Trophoblast cell (in vitro differentiated cells and primary cell): Measurements from ENCODE around the gene IFRD2.

Experiments used
- DNase-seq, 2 donors: peaks; one replicate each; pipeline ENCODE4 v3.0.0-alpha.2; 2016
- H2AFZ ChIP-seq: 2 replicates; pipeline ENCODE4 v1.6.1; 2013; ENCODE audit warnings: low read length, moderate library complexity, mild to moderate bottlenecking; ENCODE audit not compliant: insufficient read depth, poor library complexity
- H2AK5ac ChIP-seq: 2 replicates; pipeline ENCODE4 v1.6.1; 2013; ENCODE audit warnings: mild to moderate bottlenecking, low read length
- H2BK120ac ChIP-seq: 2 replicates; pipeline ENCODE4 v1.6.1; 2013; ENCODE audit warnings: low read length, mild to moderate bottlenecking, moderate library complexity; ENCODE audit not compliant: insufficient read depth, poor library complexity
- H2BK12ac ChIP-seq: 2 replicates; pipeline ENCODE4 v1.6.1; 2013; ENCODE audit warnings: mild to moderate bottlenecking, low read length, moderate library complexity
- H2BK5ac ChIP-seq: 2 replicates; pipeline ENCODE4 v1.6.1; 2013; ENCODE audit warnings: low read length, low read depth, moderate library complexity, mild to moderate bottlenecking; ENCODE audit not compliant: poor library complexity
- H3K14ac ChIP-seq: 2 replicates; pipeline ENCODE4 v1.6.1; 2013; ENCODE audit warnings: mild to moderate bottlenecking, low read length
- H3K18ac ChIP-seq: 2 replicates; pipeline ENCODE4 v1.6.1; 2013; ENCODE audit warnings: mild to moderate bottlenecking, low read length
- H3K23ac ChIP-seq: 2 replicates; pipeline ENCODE4 v1.6.1; 2013; ENCODE audit warnings: low read length
- H3K27ac ChIP-seq: 2 replicates; pipeline ENCODE4 v1.5.1; 2013; ENCODE audit warnings: low read depth, mild to moderate bottlenecking, inconsistent platforms, low read length, moderate library complexity
- H3K27me3 ChIP-seq: 2 replicates; pipeline ENCODE4 v1.6.1; 2013; ENCODE audit warnings: inconsistent platforms, mild to moderate bottlenecking, low read length, moderate library complexity; ENCODE audit not compliant: insufficient read depth
- H3K36me3 ChIP-seq, 2 experiments: 1 replicate in 1 of 2; 2 replicates in 1 of 2; pipeline ENCODE4 v1.6.1; 2013; ENCODE audit warnings: low read length in 2 of 2, mild to moderate bottlenecking in 2 of 2, moderate library complexity in 1 of 2; ENCODE audit not compliant: insufficient read depth in 2 of 2, control insufficient read depth in 1 of 2
- H3K4ac ChIP-seq: 2 replicates; pipeline ENCODE4 v1.6.1; 2013; ENCODE audit warnings: low read depth, mild to moderate bottlenecking, low read length, moderate library complexity
- H3K4me1 ChIP-seq, 2 experiments: 1 replicate in 1 of 2; 2 replicates in 1 of 2; pipeline ENCODE4 v1.6.1; 2013; ENCODE audit warnings: low read length in 2 of 2, mild to moderate bottlenecking in 2 of 2, moderate library complexity in 1 of 2; ENCODE audit not compliant: insufficient read depth in 2 of 2, control insufficient read depth in 1 of 2
- H3K4me2 ChIP-seq: 2 replicates; pipeline ENCODE4 v1.6.1; 2013; ENCODE audit warnings: inconsistent platforms, mild to moderate bottlenecking, low read length, moderate library complexity
- H3K4me3 ChIP-seq: 2 replicates; pipeline ENCODE4 v1.5.1; 2013; ENCODE audit warnings: mild to moderate bottlenecking, low read depth, low read length, inconsistent platforms
- H3K79me1 ChIP-seq: one replicate; pipeline ENCODE4 v1.6.1; 2013; ENCODE audit warnings: low read length
- H3K79me2 ChIP-seq: 2 replicates; pipeline ENCODE4 v1.6.1; 2013; ENCODE audit warnings: low read length, mild to moderate bottlenecking; ENCODE audit not compliant: control insufficient read depth, insufficient read depth, poor library complexity
- H3K9ac ChIP-seq: 2 replicates; pipeline ENCODE4 v1.6.1; 2013; ENCODE audit warnings: mild to moderate bottlenecking, low read length
- H3K9me3 ChIP-seq: 2 replicates; pipeline ENCODE4 v1.6.1; 2013; ENCODE audit warnings: low read depth, mild to moderate bottlenecking, control low read depth, inconsistent platforms, low read length; ENCODE audit not compliant: insufficient read depth
- H4K12ac ChIP-seq: 2 replicates; pipeline ENCODE4 v1.6.1; 2013; ENCODE audit warnings: low read depth, mild to moderate bottlenecking, low read length, moderate library complexity
- H4K8ac ChIP-seq: 2 replicates; pipeline ENCODE4 v1.6.1; 2013; ENCODE audit warnings: low read depth, mild to moderate bottlenecking, low read length, moderate library complexity
- H4K91ac ChIP-seq: one replicate; pipeline ENCODE4 v1.6.1; 2013; ENCODE audit warnings: low read depth, mild to moderate bottlenecking, low read length, moderate library complexity
- WGBS: extraction: QIAGEN DNeasy Blood & Tissue Kit; methylation state at CpG from one replicate; pipeline ENCODE4 v1.1.7; 2013; ENCODE audit warnings: missing lambda C conversion rate; ENCODE audit not compliant: insufficient read length, insufficient coverage; ENCODE audit errors: extremely low coverage; 5-methylcytosine and 5-hydroxymethylcytosine counted together

IFRD2 gene

DNA sequence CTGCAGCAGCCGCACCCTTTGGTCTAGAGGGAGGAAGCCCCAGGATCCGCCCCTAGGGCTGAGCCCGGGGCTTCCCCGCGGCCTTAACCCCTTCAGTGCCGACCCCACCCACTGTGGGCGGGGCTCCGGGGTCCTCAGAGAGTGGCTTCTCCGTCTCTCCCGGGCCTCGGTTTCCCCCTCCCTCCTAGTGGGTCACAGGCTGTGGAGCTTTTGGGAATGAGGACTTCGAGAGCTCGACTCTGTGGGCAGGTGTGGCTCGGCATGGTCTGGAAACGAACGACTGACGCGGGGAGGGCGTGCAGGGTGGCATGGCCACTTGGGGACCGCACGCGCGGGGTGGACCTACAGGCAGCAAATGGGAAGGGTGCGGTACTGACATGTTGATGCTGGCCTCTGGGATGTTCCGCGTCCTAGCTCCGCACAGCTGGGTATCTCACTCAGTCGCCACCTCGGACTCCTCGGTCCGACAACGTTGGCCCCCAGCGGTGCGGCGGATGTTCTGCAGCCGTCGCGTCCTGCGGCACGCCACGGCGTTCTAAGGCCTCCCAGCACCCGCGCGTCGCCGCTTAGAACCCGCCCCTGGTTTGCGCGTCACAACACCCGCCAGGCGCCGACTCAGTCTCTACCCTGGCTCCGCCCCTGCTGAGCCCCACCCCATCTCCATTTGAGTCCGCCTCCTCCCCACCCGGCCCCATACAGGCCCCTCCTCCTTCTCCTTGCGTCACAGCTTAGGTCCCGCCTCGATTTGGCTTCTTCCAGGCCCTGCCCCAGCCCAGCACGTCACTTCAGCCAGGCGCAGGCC is 6.8 kb upstream of the IFRD2 start, which contains the start of the genes HYAL3 and NAA80:
Gene HYAL3 (minus strand): TSS at position 570 of the 802 bp plus-strand sequence. CDS start 3,803 bp downstream, outside the sequence.
Gene NAA80 (minus strand): TSS at position 570 of the 802 bp plus-strand sequence. CDS start 1,942 bp downstream, outside the sequence.
- Histone ChIP-seq H2AK5ac (peak within 1 kb of the TSS; percentile 81), H3K4me2 (peak within 1 kb of the TSS; percentile 75), H2BK5ac (peak within 1 kb of the TSS; percentile 37), H3K27me3 (no peaks in the 10 kb centered on the region), H3K79me2 (peaks cover 3% of the 10 kb centered on the region), H3K23ac (no peak within 1 kb of the TSS), H4K12ac (peak within 1 kb of the TSS; percentile 31), H3K9me3 (peaks cover 2% of the 10 kb centered on the region), H2BK12ac (peak within 1 kb of the TSS; percentile 74), H3K79me1 (peaks cover 24% of the 10 kb centered on the region), H3K14ac (peak within 1 kb of the TSS; percentile 83), H2BK120ac (peak within 1 kb of the TSS; percentile 65), H4K8ac (peak within 1 kb of the TSS; percentile 82), H3K4ac (peak within 1 kb of the TSS; percentile 14), H3K36me3 (peaks cover 4 to 5% of the 10 kb centered on the region in 2 experiments), H4K91ac (peak within 1 kb of the TSS; percentile 90), H3K4me1 (peaks cover 19 to 24% of the 10 kb centered on the region in 2 experiments), H3K27ac (peak within 1 kb of the TSS; percentile 69), H3K4me3 (peak within 1 kb of the TSS; percentile 85), H2AFZ (peak within 1 kb of the TSS; percentile 66), H3K9ac (peak within 1 kb of the TSS; percentile 73), H3K18ac (peak within 1 kb of the TSS; percentile 49)
- peak; percentile 99 for DNase-seq
- no CpG with 5 or more reads among the region's 61 CpGs for WGBS

DNA sequence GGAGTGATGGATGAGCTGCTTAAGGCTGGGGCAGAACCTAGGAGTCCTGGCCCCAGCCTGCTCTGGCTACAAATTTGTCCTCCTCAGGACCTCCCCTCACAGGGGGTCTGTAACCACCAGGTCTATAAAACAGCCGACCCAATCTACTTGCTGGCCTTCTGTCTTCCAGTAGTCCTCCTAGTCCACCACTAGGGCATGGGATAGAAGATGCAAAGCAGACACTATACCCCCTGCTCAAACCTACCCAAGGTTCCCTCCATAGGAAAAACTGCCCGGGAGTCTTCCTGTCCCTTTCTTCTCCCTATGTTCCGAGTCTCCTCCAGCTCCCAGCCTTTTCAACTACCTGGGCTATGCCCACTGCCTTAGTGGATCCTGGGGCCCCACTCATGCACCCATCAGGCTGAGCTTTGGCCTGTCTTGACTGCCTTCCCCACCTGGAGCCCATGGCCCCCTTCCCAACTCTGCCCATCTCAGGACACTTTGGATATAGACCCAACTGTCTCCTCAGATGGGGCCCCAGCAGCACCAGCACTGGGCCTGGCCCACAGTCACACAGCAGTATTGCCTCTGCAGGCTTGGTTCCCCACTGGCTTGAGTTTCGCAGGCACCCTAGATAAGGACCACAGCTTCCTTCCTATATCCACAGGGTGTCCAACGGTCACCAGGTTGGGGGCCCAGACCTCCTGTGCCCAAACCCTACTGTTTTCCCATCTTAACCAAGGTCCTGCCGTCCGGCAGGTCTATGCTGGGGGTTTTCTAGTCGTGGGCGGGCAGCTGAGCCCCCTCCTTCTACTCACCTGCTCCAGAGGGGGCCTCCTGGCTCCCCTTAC is 5.9 kb upstream of the IFRD2 start:
- peak overlapping the region; percentile 16 for H2AK5ac ChIP-seq
- no peak for DNase-seq
- no peaks in the 10 kb centered on the region for H3K9me3 ChIP-seq
- H3K4me2 ChIP-seq = peak overlapping the region; percentile 75
- peak overlapping the region; percentile 90 for H4K91ac ChIP-seq
- peaks cover 4 to 5% of the 10 kb centered on the region in 2 experiments for H3K36me3 ChIP-seq
- H4K8ac ChIP-seq = peak overlapping the region; percentile 82
- H3K18ac ChIP-seq = peak overlapping the region; percentile 1
- H2AFZ ChIP-seq = no peak overlapping the region
- no peak overlapping the region for H2BK5ac ChIP-seq
- peaks cover 15 to 19% of the 10 kb centered on the region in 2 experiments for H3K4me1 ChIP-seq
- H3K79me1 ChIP-seq = peaks cover 21% of the 10 kb centered on the region
- no peak overlapping the region for H2BK120ac ChIP-seq
- WGBS = no CpG with 5 or more reads among the region's 9 CpGs
- H3K79me2 ChIP-seq = peaks cover 3% of the 10 kb centered on the region
- no peak overlapping the region for H2BK12ac ChIP-seq
- peak overlapping the region; percentile 17 for H3K14ac ChIP-seq
- H4K12ac ChIP-seq = no peak overlapping the region
- H3K4ac ChIP-seq = no peak overlapping the region
- H3K27me3 ChIP-seq = no peaks in the 10 kb centered on the region
- H3K27ac ChIP-seq = no peak overlapping the region
- no peak overlapping the region for H3K9ac ChIP-seq
- no peak overlapping the region for H3K23ac ChIP-seq
- H3K4me3 ChIP-seq = peak overlapping the region; percentile 85

GRCh38 chr3:50297384-50297775 is 5.2 kb upstream of the IFRD2 start:
- H3K27me3 ChIP-seq = no peaks in the 10 kb centered on the region
- WGBS = no CpG with 5 or more reads among the region's 2 CpGs
- H3K14ac ChIP-seq = no peak overlapping the region
- no peak overlapping the region for H2BK12ac ChIP-seq
- no peak overlapping the region for H2BK120ac ChIP-seq
- H4K8ac ChIP-seq = no peak overlapping the region
- H4K12ac ChIP-seq = no peak overlapping the region
- H3K36me3 ChIP-seq = peaks cover 4 to 5% of the 10 kb centered on the region in 2 experiments
- H3K4me1 ChIP-seq = peaks cover 15 to 19% of the 10 kb centered on the region in 2 experiments
- H3K27ac ChIP-seq = no peak overlapping the region
- H3K4me2 ChIP-seq = no peak overlapping the region
- peaks cover 21% of the 10 kb centered on the region for H3K79me1 ChIP-seq
- no peak overlapping the region for H3K23ac ChIP-seq
- H3K9me3 ChIP-seq = no peaks in the 10 kb centered on the region
- H2AFZ ChIP-seq = no peak overlapping the region
- H4K91ac ChIP-seq = no peak overlapping the region
- H3K79me2 ChIP-seq = peaks cover 3% of the 10 kb centered on the region
- no peak overlapping the region for H3K18ac ChIP-seq
- no peak for DNase-seq
- no peak overlapping the region for H3K4me3 ChIP-seq
- no peak overlapping the region for H2BK5ac ChIP-seq
- H2AK5ac ChIP-seq = no peak overlapping the region
- H3K9ac ChIP-seq = no peak overlapping the region
- H3K4ac ChIP-seq = no peak overlapping the region

DNA sequence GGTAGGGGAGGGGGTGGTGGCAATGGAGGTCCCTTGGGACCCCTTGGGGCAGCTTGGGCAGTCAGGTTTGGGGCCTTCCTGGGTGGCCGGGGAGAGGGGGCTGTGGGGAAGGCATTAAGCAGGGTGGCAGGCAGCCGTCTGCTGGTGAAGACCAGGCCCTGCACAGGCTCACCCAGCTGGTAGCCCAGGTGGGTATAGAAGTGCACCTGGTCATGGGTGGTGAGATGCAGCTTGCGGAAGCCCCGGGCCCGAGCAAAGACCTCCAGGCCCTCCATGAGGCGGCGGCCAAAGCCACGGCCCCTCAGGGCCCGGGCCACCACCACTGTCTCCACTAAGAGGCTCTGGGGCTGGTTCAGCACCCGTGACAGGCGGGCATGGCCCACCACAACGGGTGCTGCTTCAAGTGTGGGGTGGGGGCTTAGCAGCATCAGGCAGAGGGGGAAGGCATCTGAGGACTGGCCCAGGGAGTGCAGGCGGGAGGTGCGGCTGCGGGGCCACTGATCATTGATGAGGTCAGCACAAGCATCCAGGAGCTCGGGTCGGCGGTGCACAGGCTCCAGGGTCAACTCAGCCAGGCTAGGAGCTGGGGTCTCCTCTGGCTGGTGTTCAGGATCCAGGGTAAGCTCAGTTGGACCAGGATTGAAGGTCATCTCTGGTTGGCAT is 4.6 kb upstream of the IFRD2 start:
- no peak overlapping the region for H4K8ac ChIP-seq
- no peak overlapping the region for H3K27ac ChIP-seq
- peaks cover 4 to 5% of the 10 kb centered on the region in 2 experiments for H3K36me3 ChIP-seq
- no peak for DNase-seq
- H4K91ac ChIP-seq = no peak overlapping the region
- H2BK5ac ChIP-seq = no peak overlapping the region
- no peak overlapping the region for H2AK5ac ChIP-seq
- H3K4me3 ChIP-seq = no peak overlapping the region
- H3K27me3 ChIP-seq = no peaks in the 10 kb centered on the region
- no peak overlapping the region for H3K4me2 ChIP-seq
- no peak overlapping the region for H3K4ac ChIP-seq
- H3K79me2 ChIP-seq = peaks cover 4% of the 10 kb centered on the region
- no peak overlapping the region for H4K12ac ChIP-seq
- H3K23ac ChIP-seq = no peak overlapping the region
- no peak overlapping the region for H3K9ac ChIP-seq
- H3K79me1 ChIP-seq = peaks cover 24% of the 10 kb centered on the region
- no peak overlapping the region for H3K18ac ChIP-seq
- no peak overlapping the region for H3K14ac ChIP-seq
- H3K9me3 ChIP-seq = no peaks in the 10 kb centered on the region
- no peak overlapping the region for H2AFZ ChIP-seq
- WGBS = no CpG with 5 or more reads among the region's 18 CpGs
- peaks cover 15 to 19% of the 10 kb centered on the region in 2 experiments for H3K4me1 ChIP-seq
- H2BK120ac ChIP-seq = no peak overlapping the region
- no peak overlapping the region for H2BK12ac ChIP-seq
